ENCODE measurements around the gene FOXP1.

FOXP1 gene

GRCh38 chr3:71185733-71186455 lies 397.6 kb downstream of the FOXP1 start:
- no peaks in the 10 kb centered on the region for H3K36me3 ChIP-seq
- H3K27me3 ChIP-seq: no peaks in the 10 kb centered on the region
- H3K27ac ChIP-seq: no peak overlapping the region
- H3K4me1 ChIP-seq: peaks cover 0 to 5% (median 2%) of the 10 kb centered on the region in 4 donors
- no peak for TF ChIP-seq CTCF (IDR thresholded peaks at IDR 0.05)
- intact Hi-C loops (cut with DNase I; ENCODE audit: low total_unique reads): no loop called here
- no peak overlapping the region for H3K4me3 ChIP-seq
- no peak for DNase-seq
- H3K9me3 ChIP-seq: no peaks in the 10 kb centered on the region

GRCh38 chr3:71184252-71184651 lies 399.3 kb downstream of the FOXP1 start:
- Histone ChIP-seq H3K27ac (no peak overlapping the region), H3K4me3 (no peak overlapping the region), H3K36me3 (no peaks in the 10 kb centered on the region), H3K27me3 (no peaks in the 10 kb centered on the region), H3K9me3 (no peaks in the 10 kb centered on the region), H3K4me1 (peaks cover 0 to 17% (median 3%) of the 10 kb centered on the region in 4 donors)
- no peak for DNase-seq
- no peak for TF ChIP-seq CTCF (IDR thresholded peaks at IDR 0.05)
- intact Hi-C loops (cut with DNase I; ENCODE audit: low total_unique reads): no loop called here

DNA sequence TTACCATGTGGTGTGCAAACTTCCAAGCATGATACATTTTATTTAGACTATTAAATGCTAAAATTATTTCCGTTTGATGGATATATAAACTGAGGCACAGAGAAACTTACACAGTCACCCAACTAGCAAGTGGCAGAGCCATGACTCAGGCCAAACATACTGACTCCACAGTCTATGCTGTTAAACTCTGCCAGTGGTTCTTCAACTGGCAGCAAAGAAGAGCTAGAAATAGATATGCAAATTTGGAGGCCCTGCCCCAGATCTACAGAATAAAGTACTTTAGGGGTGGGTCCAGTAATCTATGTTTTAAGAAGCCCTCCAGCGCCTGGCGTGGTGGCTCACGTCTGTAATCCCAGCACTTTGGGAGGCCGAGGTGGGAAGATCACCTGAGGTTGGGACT lies 400.0 kb downstream of the FOXP1 start:
- Histone ChIP-seq H3K9me3 (no peaks in the 10 kb centered on the region), H3K4me3 (no peak overlapping the region), H3K4me1 (peaks cover 0 to 18% (median 3%) of the 10 kb centered on the region in 4 donors), H3K27me3 (no peaks in the 10 kb centered on the region), H3K27ac (no peak overlapping the region), H3K36me3 (no peaks in the 10 kb centered on the region)
- intact Hi-C loops (cut with DNase I; ENCODE audit: low total_unique reads): no loop called here
- no peak for DNase-seq
- TF ChIP-seq CTCF (IDR thresholded peaks at IDR 0.05): no peak

- Histone ChIP-seq H3K4me3 (no peak overlapping the region), H3K36me3 (no peaks in the 10 kb centered on the region), H3K27ac (peak overlapping the region in 1 of 2 donors; percentile 36), H3K9me3 (no peaks in the 10 kb centered on the region), H3K27me3 (no peaks in the 10 kb centered on the region), H3K4me1 (peaks cover 0 to 26% (median 3%) of the 10 kb centered on the region in 4 donors)
- TF ChIP-seq CTCF (IDR thresholded peaks at IDR 0.05): no peak
- intact Hi-C loops (cut with DNase I; ENCODE audit: low total_unique reads): no loop called here
- DNase-seq: no peak
Observed at GRCh38 chr3:71180524-71180923, 403.0 kb downstream of the FOXP1 start.

GRCh38 chr3:71177375-71177774 lies 406.2 kb downstream of the FOXP1 start:
- peaks cover 0 to 48% (median 16%) of the 10 kb centered on the region in 4 donors for H3K4me1 ChIP-seq
- no peaks in the 10 kb centered on the region for H3K27me3 ChIP-seq
- H3K9me3 ChIP-seq: no peaks in the 10 kb centered on the region
- no peak for TF ChIP-seq CTCF (IDR thresholded peaks at IDR 0.05)
- no peaks in the 10 kb centered on the region for H3K36me3 ChIP-seq
- no peak for DNase-seq
- no peak overlapping the region for H3K27ac ChIP-seq
- no peak overlapping the region for H3K4me3 ChIP-seq
- intact Hi-C loops (cut with DNase I; ENCODE audit: low total_unique reads): no loop called here

All from tibial artery (tissue), 4 donors.